Colonic mucosa (tissue), 4 donors: ENCODE data around the gene MAG. TPM values are rescaled to one million over a fixed set of nuclear protein-coding genes. Genes with fewer than 3 reads are reported as not detected.
A peak's percentile ranks its signal among the peaks of the same experiment; 100 is the strongest.

Experiments used
- DNase-seq: peaks from one replicate; pipeline ENCODE4 v3.0.0-alpha.2; 2020
- H3K27ac ChIP-seq: fragments of 200-600 bp; one replicate; pipeline ENCODE4 v1.8.0; 2021
- H3K27me3 ChIP-seq: fragments of 200-600 bp; one replicate; pipeline ENCODE4 v1.8.0; 2021
- H3K36me3 ChIP-seq: fragments of 200-600 bp; one replicate; pipeline ENCODE4 v1.8.0; 2021
- H3K4me1 ChIP-seq: fragments of 200-600 bp; one replicate; pipeline ENCODE4 v1.8.0; 2021; ENCODE audit warnings: mild to moderate bottlenecking
- H3K4me3 ChIP-seq: fragments of 200-600 bp; one replicate; pipeline ENCODE4 v1.8.0; 2021
- H3K9ac ChIP-seq, 2 donors: one replicate each; pipeline ENCODE4 v1.7.0; 2013; ENCODE audit warnings: control low read depth in 2 of 2, low read depth in 2 of 2, low read length in 2 of 2
- H3K9me3 ChIP-seq: fragments of 200-600 bp; one replicate; pipeline ENCODE4 v1.8.0; 2021
- intact Hi-C: fragments of 100-400 bp; cut with DNase I; formaldehyde crosslinking; loops from one replicate; pipeline ENCODE4 v1.14.1; 2022
- total RNA-seq, 2 donors: library from RNA; stranded (reverse); fragmentation: NEBNext Ultra II Directional in 1 of 2; extraction: Animal tissue kit (Norgen Biotek cat#: 25700) in 1 of 2; gene quantifications; one replicate each; pipeline ENCODE4 v1.2.1, GENCODE V29; 2021
- TF ChIP-seq, protein P1 (sequence below): fragments of 200-600 bp; IDR thresholded peaks from one replicate; pipeline ENCODE4 v1.8.0; 2022; ENCODE audit warnings: antibody characterized with exemption, mild to moderate bottlenecking
- donor health status: healthy.
- donor health status: DM: no; HTN: no; CAD: no.
- donor health status: DM: no; HTN: no; CAD: no.

Gene MAG
- total RNA-seq, 2 donors from 2014 or later = not detected

DNA sequence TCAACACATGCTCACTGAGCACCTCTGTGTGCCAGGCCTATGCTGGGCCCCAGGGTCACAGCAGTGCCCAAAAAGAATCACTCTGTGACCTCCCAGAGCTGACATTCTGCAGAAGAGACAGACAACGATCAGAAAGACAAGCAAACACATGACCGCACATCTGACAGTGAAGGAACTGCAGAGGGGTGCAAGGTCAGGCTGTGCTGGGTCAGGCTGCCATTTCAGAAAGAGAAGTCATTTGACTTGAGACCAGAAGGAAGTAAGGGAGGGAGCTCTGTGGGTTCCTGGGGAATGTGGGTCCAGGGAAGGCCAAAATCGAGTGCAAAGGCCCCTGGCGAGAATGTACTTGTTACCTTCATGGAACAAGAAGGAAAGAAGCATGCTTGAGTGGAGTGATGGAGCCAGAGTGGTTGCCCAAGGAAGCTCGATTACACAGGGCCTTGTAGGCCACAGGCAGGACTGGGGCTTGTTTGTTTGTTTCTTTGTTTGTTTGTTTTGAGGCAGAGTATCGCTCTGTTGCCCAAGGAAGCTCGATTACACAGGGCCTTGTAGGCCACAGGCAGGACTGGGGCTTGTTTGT lies 25.6 kb downstream of the MAG start:
- Histone ChIP-seq H3K27ac (no peak overlapping the region), H3K9ac (no peak overlapping the region), H3K27me3 (no peaks in the 10 kb centered on the region), H3K9me3 (no peaks in the 10 kb centered on the region), H3K4me3 (no peak overlapping the region), H3K4me1 (no peaks in the 10 kb centered on the region), H3K36me3 (no peaks in the 10 kb centered on the region)
- DNase-seq = no peak
- TF ChIP-seq, protein P1, sequence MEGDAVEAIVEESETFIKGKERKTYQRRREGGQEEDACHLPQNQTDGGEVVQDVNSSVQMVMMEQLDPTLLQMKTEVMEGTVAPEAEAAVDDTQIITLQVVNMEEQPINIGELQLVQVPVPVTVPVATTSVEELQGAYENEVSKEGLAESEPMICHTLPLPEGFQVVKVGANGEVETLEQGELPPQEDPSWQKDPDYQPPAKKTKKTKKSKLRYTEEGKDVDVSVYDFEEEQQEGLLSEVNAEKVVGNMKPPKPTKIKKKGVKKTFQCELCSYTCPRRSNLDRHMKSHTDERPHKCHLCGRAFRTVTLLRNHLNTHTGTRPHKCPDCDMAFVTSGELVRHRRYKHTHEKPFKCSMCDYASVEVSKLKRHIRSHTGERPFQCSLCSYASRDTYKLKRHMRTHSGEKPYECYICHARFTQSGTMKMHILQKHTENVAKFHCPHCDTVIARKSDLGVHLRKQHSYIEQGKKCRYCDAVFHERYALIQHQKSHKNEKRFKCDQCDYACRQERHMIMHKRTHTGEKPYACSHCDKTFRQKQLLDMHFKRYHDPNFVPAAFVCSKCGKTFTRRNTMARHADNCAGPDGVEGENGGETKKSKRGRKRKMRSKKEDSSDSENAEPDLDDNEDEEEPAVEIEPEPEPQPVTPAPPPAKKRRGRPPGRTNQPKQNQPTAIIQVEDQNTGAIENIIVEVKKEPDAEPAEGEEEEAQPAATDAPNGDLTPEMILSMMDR = no peak
- intact Hi-C loops = no loop called here

- Histone ChIP-seq H3K4me3 (no peak overlapping the region), H3K36me3 (no peaks in the 10 kb centered on the region), H3K27ac (no peak overlapping the region), H3K9me3 (no peaks in the 10 kb centered on the region), H3K27me3 (no peaks in the 10 kb centered on the region), H3K4me1 (no peaks in the 10 kb centered on the region), H3K9ac (no peak overlapping the region)
- TF ChIP-seq, protein P1 = no peak
- intact Hi-C loops = no loop called here
- peak; percentile 32 for DNase-seq
Measured at GRCh38 chr19:35318679-35319448, 26.9 kb downstream of the MAG start.

DNA sequence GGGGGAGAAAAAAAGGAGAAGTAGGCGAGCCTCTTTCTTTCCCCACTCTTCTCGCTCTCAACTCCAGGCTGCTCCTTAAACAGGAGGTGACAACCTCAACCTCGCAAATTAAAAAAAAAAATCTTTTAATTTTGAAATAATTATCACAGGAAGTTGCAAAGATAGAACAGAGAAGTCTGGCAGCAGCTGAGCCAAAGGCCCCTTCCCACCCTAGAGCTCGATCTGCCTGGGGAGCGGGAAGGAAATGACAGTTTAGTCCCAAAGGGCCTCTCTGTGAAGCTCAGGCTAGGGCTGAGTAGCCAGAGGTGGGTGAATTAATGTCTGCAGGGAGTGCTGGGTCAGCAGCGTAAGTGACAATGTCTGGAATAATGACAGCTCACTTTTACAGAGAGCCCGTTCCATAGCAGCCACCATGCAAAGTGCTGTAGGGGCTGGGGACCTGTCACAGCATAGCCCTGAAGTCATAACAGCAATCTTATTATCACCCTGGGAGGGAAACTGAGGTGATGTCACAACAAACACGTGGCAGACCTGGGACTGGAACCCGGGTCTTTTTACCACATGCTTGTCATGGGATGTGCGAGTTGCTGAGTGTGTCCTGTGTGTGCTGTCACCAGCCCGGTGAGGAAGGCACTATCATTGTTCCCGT lies 28.2 kb downstream of the MAG start:
- no peak for DNase-seq
- Histone ChIP-seq H3K4me1 (no peaks in the 10 kb centered on the region), H3K36me3 (no peaks in the 10 kb centered on the region), H3K4me3 (no peak overlapping the region), H3K27me3 (no peaks in the 10 kb centered on the region), H3K27ac (no peak overlapping the region), H3K9me3 (no peaks in the 10 kb centered on the region), H3K9ac (no peak overlapping the region)
- intact Hi-C loops = no loop called here
- TF ChIP-seq, protein P1 = no peak

- no peak for DNase-seq
- Histone ChIP-seq H3K27ac (no peak overlapping the region), H3K9me3 (no peaks in the 10 kb centered on the region), H3K9ac (no peak overlapping the region), H3K4me1 (no peaks in the 10 kb centered on the region), H3K27me3 (no peaks in the 10 kb centered on the region), H3K4me3 (no peak overlapping the region), H3K36me3 (no peaks in the 10 kb centered on the region)
- TF ChIP-seq, protein P1 = no peak
- intact Hi-C loops = no loop called here
Measured at GRCh38 chr19:35321291-35321690, 29.3 kb downstream of the MAG start.

GRCh38 chr19:35322014-35322413 lies 30.1 kb downstream of the MAG start:
- H3K36me3 ChIP-seq = no peaks in the 10 kb centered on the region
- no peaks in the 10 kb centered on the region for H3K9me3 ChIP-seq
- H3K4me3 ChIP-seq = no peak overlapping the region
- no peak overlapping the region for H3K27ac ChIP-seq
- H3K27me3 ChIP-seq = no peaks in the 10 kb centered on the region
- no peak for DNase-seq
- no peak overlapping the region for H3K9ac ChIP-seq
- intact Hi-C loops = no loop called here
- TF ChIP-seq, protein P1 = no peak
- no peaks in the 10 kb centered on the region for H3K4me1 ChIP-seq
